HepG2 (cell line): ENCODE data around the gene VAC14. TPM values are rescaled to one million over a fixed set of nuclear protein-coding genes. Genes with fewer than 3 reads are reported as not detected.
A peak's percentile ranks its signal among the peaks of the same experiment; 100 is the strongest.

ENCODE experiments used
- CREBL2 ChIP-seq: sonication (generic); formaldehyde crosslinking; IDR thresholded peaks from 2 replicates; pipeline ENCODE4 v1.8.1; 2023; ENCODE audit warnings: missing genetic modification reagents, mild to moderate bottlenecking, borderline replicate concordance
- HIC2 ChIP-seq: sonication (generic); formaldehyde crosslinking; IDR thresholded peaks from 2 replicates; pipeline ENCODE4 v1.9.0; 2022; ENCODE audit warnings: low read depth, missing genetic modification reagents
- HOXA3 ChIP-seq: sonication (generic); formaldehyde crosslinking; IDR thresholded peaks from 2 replicates; pipeline ENCODE4 v1.5.0; 2020; ENCODE audit warnings: missing genetic modification reagents
- JUND ChIP-seq: sonication (generic); formaldehyde crosslinking; IDR thresholded peaks from 2 replicates; pipeline ENCODE4 v1.8.0; 2022; ENCODE audit warnings: mild to moderate bottlenecking, missing genetic modification reagents
- RXRA ChIP-seq: sonication (generic); formaldehyde crosslinking; IDR thresholded peaks from 2 replicates; pipeline ENCODE4 v1.5.1; 2020; ENCODE audit warnings: missing genetic modification reagents
- SMARCC2 ChIP-seq: fragments of 450-650 bp; IDR thresholded peaks from 2 replicates; pipeline ENCODE4 v1.6.1; 2017; ENCODE audit warnings: antibody characterized with exemption, mild to moderate bottlenecking
- SP2 ChIP-seq: sonication (generic); formaldehyde crosslinking; IDR thresholded peaks from 2 replicates; pipeline ENCODE4 v1.5.1; 2020; ENCODE audit warnings: mild to moderate bottlenecking, missing genetic modification reagents
- SSRP1 ChIP-seq: IDR thresholded peaks from 2 replicates; pipeline ENCODE4 v1.6.1; 2016; ENCODE audit warnings: control low read depth
- YEATS4 ChIP-seq: sonication (generic); formaldehyde crosslinking; IDR thresholded peaks from 2 replicates; pipeline ENCODE4 v1.4.0; 2020; ENCODE audit warnings: missing genetic modification reagents, borderline replicate concordance
- ZNF296 ChIP-seq: sonication (generic); formaldehyde crosslinking; conservative IDR thresholded peaks from 2 replicates; pipeline ENCODE4 v1.5.0; 2020; ENCODE audit warnings: mild to moderate bottlenecking, missing genetic modification reagents
- ZNF431 ChIP-seq: sonication (generic); formaldehyde crosslinking; IDR thresholded peaks from 2 replicates; pipeline ENCODE4 v1.9.0; 2022; ENCODE audit warnings: missing genetic modification reagents, low read depth, mild to moderate bottlenecking, borderline replicate concordance
- ZNF501 ChIP-seq: sonication (generic); formaldehyde crosslinking; IDR thresholded peaks from 2 replicates; pipeline ENCODE4 v1.5.1; 2020; ENCODE audit warnings: mild to moderate bottlenecking, moderate library complexity, missing genetic modification reagents
- ZNF543 ChIP-seq: sonication (generic); formaldehyde crosslinking; IDR thresholded peaks from 2 replicates; pipeline ENCODE4 v1.4.0; 2020; ENCODE audit warnings: mild to moderate bottlenecking, missing genetic modification reagents
- ZNF563 ChIP-seq: sonication (generic); formaldehyde crosslinking; IDR thresholded peaks from 2 replicates; pipeline ENCODE4 v1.8.0; 2022; ENCODE audit warnings: mild to moderate bottlenecking, moderate library complexity, missing genetic modification reagents
- ZNF598 ChIP-seq: sonication (generic); formaldehyde crosslinking; IDR thresholded peaks from 2 replicates; pipeline ENCODE4 v1.5.1; 2020; ENCODE audit warnings: mild to moderate bottlenecking, missing genetic modification reagents, borderline replicate concordance
- ZNF7 ChIP-seq: IDR thresholded peaks from 2 replicates; pipeline ENCODE4 v1.6.1; 2016; ENCODE audit warnings: missing biosample characterization, missing genetic modification reagents
- ZNF704 ChIP-seq: sonication (generic); formaldehyde crosslinking; IDR thresholded peaks from 2 replicates; pipeline ENCODE4 v1.8.1; 2023; ENCODE audit warnings: mild to moderate bottlenecking, inconsistent platforms, moderate library complexity, missing genetic modification reagents, borderline replicate concordance
- ZNF761 ChIP-seq: sonication (generic); formaldehyde crosslinking; conservative IDR thresholded peaks from 2 replicates; pipeline ENCODE4 v1.4.0; 2020; ENCODE audit warnings: mild to moderate bottlenecking, missing genetic modification reagents
- ZNF775 ChIP-seq: sonication (generic); formaldehyde crosslinking; IDR thresholded peaks from 2 replicates; pipeline ENCODE4 v1.4.0; 2020; ENCODE audit warnings: missing genetic modification reagents, mild to moderate bottlenecking, moderate library complexity, borderline replicate concordance
- ZNF883 ChIP-seq: sonication (generic); formaldehyde crosslinking; IDR thresholded peaks from 2 replicates; pipeline ENCODE4 v1.5.1; 2020; ENCODE audit warnings: mild to moderate bottlenecking, missing genetic modification reagents; ENCODE audit errors: not compliant biosample characterization
- polyA plus RNA-seq, 8 experiments: library from polyadenylated mRNA; depleted of rRNA in 3 of 8; stranded (reverse) in 7 of 8; unstranded in 1 of 8; fragments of >200 nt; fragmentation: Illumina TruSeq in 4 of 8; extraction: Trizol in 4 of 8; gene quantifications; 2 replicates each; pipeline versions ENCODE4 v1.2.1 to v1.2.3, GENCODE V29; 2011 to 2016; ENCODE audit warnings: low read depth in 4 of 8, missing spikeins in 1 of 8, mixed read lengths in 1 of 8; ENCODE audit not compliant: insufficient read depth in 1 of 8
- total RNA-seq, 5 experiments: library from RNA; depleted of rRNA; stranded (reverse); fragments of >200 nt; fragmentation: Illumina TruSeq; extraction: Trizol; gene quantifications; 2 replicates each; pipeline ENCODE4 v1.2.3, GENCODE V29; 2016; ENCODE audit warnings: low read depth in 1 of 5
- TF ChIP-seq, protein P1 (sequence below): sonication (generic); formaldehyde crosslinking; IDR thresholded peaks from 2 replicates; pipeline ENCODE4 v1.4.0; 2020; ENCODE audit warnings: missing genetic modification reagents
- TF ChIP-seq, protein P2 (sequence below): sonication (generic); formaldehyde crosslinking; IDR thresholded peaks from 2 replicates; pipeline ENCODE4 v1.5.1; 2020; ENCODE audit warnings: missing genetic modification reagents, mild to moderate bottlenecking, borderline replicate concordance

VAC14 gene
- total and polyA plus RNA-seq, 2 of the 13 experiments (the other 11 are each of a cell fraction or from before 2014, with no cell fraction given), result 23.5 to 24.6 TPM

DNA sequence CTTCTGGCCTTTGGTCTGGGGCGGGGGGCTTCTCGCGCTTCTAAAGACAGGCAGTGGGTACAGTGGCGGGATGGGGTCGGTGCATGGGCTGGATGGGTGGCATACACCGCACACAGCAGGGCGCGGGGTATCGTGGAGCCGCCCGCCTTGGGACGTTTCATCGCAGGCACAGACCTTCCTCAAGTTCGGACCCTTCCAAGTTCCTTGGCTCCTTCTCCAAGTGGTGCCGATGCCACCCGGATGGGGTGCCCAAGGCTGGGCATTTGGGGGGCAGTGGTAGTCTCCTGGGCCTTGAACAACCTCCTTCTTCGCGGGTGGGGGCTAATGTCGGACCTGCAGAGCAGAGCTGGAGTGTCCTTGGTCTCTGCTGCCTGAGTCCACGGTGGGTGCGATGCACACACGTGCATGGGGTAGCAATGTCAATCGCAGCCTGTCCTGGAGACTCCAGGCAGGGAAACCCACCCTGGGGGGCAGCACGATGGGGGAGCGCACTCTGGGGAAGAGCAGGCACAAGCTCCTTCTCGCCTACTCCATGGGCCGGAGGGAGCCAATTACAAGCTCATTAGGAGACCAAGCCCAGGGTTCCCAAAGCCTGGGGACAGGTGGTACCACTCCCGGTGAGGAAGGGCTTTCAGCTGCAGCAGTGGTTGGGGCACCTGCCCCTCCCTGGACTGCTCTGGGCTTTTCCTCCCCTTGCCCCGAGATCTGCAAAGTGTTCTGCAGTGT, 114.4 kb downstream of the VAC14 start (continued):
- TF ChIP-seq, protein P1, sequence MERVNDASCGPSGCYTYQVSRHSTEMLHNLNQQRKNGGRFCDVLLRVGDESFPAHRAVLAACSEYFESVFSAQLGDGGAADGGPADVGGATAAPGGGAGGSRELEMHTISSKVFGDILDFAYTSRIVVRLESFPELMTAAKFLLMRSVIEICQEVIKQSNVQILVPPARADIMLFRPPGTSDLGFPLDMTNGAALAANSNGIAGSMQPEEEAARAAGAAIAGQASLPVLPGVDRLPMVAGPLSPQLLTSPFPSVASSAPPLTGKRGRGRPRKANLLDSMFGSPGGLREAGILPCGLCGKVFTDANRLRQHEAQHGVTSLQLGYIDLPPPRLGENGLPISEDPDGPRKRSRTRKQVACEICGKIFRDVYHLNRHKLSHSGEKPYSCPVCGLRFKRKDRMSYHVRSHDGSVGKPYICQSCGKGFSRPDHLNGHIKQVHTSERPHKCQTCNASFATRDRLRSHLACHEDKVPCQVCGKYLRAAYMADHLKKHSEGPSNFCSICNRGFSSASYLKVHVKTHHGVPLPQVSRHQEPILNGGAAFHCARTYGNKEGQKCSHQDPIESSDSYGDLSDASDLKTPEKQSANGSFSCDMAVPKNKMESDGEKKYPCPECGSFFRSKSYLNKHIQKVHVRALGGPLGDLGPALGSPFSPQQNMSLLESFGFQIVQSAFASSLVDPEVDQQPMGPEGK (CRISPR knock-in tag), result no peak
- no peak for TF ChIP-seq ZNF704 (CRISPR knock-in tag)
- 0 out of 2 replicates have a peak, but pooled peaks have one; percentile 33 for TF ChIP-seq JUND (CRISPR knock-in tag)
- TF ChIP-seq ZNF7 (CRISPR knock-in tag), result no peak
- TF ChIP-seq SMARCC2, result no peak
- peak; percentile 26 for TF ChIP-seq ZNF883
- peak; percentile 11; the same call in 1 of the 2 replicates for TF ChIP-seq RXRA
- no peak for TF ChIP-seq CREBL2
- peak; percentile 60 for TF ChIP-seq HIC2 (CRISPR knock-in tag)
- TF ChIP-seq YEATS4 (CRISPR knock-in tag), result 0 out of 2 replicates have a peak, but pooled peaks have one; percentile 6
- no peak for TF ChIP-seq ZNF563 (CRISPR knock-in tag)
- TF ChIP-seq SSRP1, result no peak
- TF ChIP-seq ZNF598 (CRISPR knock-in tag), result peak; percentile 76; the same call in 1 of the 2 replicates
- TF ChIP-seq ZNF775 (CRISPR knock-in tag), result no peak
- TF ChIP-seq ZNF761 (CRISPR knock-in tag), result no peak
- peak; percentile 60; the same call in 1 of the 2 replicates for TF ChIP-seq HOXA3 (CRISPR knock-in tag)
- TF ChIP-seq ZNF501 (CRISPR knock-in tag), result peak; percentile 63; the same call in 1 of the 2 replicates
- 0 out of 2 replicates have a peak, but pooled peaks have one; percentile 13 for TF ChIP-seq ZNF543 (CRISPR knock-in tag)
- no peak for TF ChIP-seq ZNF431
- 0 out of 2 replicates have a peak, but pooled peaks have one; percentile 28 for TF ChIP-seq ZNF296 (CRISPR knock-in tag)
- no peak; the same call in 1 of the 2 replicates for TF ChIP-seq SP2 (CRISPR knock-in tag)
- TF ChIP-seq, protein P2, sequence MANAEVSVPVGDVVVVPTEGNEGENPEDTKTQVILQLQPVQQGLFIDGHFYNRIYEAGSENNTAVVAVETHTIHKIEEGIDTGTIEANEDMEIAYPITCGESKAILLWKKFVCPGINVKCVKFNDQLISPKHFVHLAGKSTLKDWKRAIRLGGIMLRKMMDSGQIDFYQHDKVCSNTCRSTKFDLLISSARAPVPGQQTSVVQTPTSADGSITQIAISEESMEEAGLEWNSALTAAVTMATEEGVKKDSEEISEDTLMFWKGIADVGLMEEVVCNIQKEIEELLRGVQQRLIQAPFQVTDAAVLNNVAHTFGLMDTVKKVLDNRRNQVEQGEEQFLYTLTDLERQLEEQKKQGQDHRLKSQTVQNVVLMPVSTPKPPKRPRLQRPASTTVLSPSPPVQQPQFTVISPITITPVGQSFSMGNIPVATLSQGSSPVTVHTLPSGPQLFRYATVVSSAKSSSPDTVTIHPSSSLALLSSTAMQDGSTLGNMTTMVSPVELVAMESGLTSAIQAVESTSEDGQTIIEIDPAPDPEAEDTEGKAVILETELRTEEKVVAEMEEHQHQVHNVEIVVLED (CRISPR knock-in tag), result peak; percentile 52; the same call in 1 of the 2 replicates
